Esophagus mucosa (tissue), 1 donor: ENCODE results near the gene TMOD4. TPM values are rescaled to one million over a fixed set of nuclear protein-coding genes. Genes with fewer than 3 reads are reported as not detected.

Source experiments
- ATAC-seq: fragments of 200-7000 bp; cut with Tn5 transposase; one replicate; pipeline ENCODE4 v1.9.1; 2020
- total RNA-seq: library from RNA; stranded (reverse); gene quantifications from one replicate; pipeline ENCODE4 v1.2.4, GENCODE V29; 2023
- donor health status: DM: yes; HTN: yes; CAD: no.

TMOD4 gene
- total RNA-seq, 1 donor from 2014 or later, result not detected

DNA sequence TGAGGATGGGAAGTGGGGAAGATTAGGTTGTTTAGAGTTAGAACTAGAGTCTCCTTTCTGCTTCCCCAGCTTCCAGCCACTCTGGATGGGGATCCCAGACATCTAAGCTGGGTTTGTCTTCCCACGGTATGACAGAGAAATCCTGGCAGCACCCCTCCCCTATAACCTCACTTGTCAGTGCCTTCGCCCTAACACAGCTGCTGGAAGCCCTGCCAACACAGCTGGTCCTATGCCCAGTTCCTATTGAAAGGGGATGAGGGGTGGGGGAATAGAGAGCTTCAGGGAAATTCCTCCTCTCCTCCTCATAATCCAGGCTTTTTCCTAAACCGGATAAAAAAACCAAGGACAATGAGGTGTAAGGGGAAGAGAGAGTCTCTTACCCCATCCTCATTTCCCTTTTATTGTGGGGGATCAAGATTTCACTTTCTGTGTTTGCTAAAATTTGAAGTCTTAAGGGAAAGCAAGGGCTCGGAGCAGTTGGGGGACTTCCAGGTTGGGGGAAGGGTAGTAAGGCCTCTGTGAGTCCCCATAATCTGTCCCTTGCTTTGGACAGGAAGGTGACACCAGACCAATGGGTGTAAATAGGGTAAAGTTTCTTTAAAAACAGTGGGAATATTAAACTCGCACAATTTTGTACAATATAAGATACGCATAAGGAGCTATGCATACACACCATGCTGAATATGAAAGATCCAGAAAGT is 590 bp downstream of the TMOD4 start:
- ATAC-seq, result no peak

DNA sequence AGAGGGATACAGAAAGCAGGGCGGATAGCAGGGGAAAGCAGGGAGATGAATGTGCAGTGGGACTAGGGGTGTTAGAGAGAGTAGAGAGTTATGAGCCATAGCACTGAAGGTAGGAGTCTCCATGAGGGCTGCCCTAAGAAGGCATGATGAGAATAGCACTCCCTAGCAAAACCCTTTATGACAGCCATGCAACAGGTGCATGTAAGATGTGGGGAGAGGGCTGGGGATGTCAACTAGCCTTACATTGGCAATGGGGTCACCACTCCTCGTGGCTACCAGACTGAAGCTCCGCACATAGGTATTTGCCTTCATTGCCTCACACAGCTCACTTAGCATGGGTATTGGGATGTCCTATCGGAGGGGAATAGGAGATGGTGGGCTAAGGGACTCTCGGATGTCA is 4.6 kb downstream of the TMOD4 start:
- no peak for ATAC-seq

DNA sequence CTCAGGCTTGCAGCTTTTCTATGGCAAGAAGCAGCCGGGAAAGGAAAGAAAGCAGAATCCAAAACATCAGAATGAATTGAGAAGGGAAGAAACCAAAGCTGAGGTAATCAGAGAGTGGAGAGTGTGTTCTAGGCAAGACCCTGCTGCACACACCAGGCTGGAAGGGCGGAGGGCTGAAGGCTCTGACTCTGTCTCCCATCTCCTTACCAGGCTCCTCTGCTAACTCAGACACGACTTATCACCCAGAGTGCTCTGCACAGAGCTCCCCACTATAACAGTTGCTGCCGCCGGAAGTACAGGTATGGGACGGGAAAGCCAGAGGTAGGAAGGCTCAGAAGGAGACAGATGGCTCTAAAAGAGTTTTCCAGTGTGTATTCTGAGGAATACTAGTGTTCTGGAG is 8.7 kb downstream of the TMOD4 start:
- ATAC-seq, result no peak

DNA sequence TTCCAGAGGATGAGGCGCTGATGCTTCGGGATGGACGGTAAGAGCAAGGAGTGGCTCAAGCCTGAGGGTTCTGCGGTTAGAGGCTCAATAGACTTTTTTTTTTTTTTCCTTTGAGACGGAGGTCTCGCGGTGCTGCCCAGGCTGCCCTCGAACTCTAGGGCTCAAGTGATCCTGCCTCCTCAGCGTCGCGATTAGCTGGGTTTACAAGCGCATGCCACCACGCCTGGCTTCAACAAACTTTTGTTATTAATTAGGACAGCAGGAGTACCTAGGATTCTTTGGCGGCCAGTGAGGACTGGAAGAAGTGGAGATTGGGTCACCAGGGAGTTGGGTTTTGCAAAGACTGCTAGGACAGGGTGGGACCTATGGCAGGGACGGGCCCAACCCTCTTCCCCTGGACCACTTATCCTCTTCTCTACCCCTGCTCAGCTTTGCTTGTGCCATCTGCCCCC is 9.2 kb downstream of the TMOD4 start:
- ATAC-seq, result peak; percentile 32

DNA sequence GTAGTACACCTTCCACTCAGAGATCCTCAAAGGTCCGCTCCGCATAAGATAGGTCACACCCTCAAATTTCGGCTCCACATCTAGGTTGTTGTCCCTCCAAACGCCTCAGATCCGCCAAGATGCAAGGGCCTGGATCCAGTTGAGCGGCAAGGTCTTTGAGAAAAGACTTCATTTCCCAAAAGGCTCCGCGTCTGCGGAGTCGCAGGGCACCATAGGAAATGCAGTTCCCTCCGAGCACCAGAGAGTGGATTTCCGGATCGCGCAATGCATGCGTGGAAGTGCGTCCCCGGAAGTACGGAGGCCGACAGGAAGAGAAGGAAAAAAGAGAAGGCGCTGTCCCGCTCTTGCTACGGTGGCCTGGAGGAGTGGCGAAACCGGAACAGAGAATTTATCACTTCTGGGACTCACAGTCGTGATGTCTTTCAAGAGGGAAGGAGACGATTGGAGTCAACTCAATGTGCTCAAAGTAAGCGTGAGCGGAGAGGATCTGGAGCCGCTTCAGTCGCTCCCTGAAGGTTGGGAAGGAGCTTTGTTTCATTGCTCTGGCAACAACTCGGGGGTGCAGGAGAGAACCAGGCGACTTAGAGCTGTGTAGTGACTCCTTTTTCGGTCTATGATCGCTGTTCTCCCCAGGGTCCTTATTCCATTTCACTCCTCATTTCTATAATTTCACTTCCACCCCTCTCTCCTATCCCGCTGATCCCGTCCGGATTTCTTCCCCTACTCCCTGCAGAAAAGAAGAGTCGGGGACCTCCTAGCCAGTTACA is 9.9 kb downstream of the TMOD4 start, which contains the start of the genes LYSMD1 and SCNM1:
TSS of gene LYSMD1 (minus strand) at position 165 of the 767 bp plus-strand sequence. CDS start 644 bp downstream, outside the sequence.
TSS of gene SCNM1 (plus strand) at position 407 of the 767 bp plus-strand sequence. CDS start at position 416, 9 bp downstream.
- peak; percentile 93 for ATAC-seq

DNA sequence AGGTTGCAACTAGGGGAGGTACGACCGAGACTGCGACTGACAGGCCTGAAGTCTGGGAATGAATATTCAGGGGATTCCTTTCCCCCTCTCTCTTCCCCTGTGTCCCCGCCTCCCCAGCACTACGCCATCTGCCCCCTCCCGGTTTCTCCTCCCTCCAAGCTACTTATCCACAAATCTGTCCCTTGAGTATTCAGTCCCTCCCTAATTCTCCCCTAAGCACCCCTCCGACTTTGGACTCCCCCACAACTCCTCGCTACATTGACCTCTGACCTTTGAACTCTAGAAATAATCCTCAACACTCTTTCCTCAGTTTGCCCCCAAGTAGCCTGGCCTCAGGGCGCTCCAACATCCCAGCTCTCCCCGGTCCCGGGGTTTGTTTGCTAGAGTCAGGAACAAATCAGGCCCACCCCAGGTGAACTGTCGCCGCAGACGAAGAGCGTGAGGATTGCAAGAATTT is 10.5 kb downstream of the TMOD4 start:
- ATAC-seq, result no peak

DNA sequence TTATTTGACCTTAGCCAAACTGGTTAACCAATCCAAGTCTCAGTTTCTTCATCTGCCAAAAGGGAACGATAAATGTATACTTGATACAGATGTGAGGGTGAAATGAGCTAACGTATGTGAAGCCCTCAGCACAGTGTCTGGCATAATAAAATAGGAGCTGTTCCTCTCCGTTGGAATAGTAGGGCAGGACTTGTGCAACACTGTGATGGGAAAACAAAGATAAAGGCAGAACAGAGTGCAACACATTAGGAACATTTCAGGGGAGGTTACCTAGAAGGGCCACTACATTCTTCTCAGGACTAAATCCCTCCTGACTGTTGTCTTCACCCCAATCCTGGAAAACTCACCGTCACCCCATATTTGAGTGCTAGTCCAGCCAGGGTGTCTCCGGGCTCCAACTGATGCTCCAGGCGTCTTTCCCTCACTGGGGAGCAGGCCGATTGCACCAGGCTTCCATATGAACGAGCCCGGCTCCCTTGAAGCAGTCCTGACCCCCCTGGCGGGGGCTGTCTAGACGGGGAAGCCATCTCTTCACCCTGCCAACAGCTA is 11.0 kb downstream of the TMOD4 start:
- ATAC-seq, result peak; percentile 20

DNA sequence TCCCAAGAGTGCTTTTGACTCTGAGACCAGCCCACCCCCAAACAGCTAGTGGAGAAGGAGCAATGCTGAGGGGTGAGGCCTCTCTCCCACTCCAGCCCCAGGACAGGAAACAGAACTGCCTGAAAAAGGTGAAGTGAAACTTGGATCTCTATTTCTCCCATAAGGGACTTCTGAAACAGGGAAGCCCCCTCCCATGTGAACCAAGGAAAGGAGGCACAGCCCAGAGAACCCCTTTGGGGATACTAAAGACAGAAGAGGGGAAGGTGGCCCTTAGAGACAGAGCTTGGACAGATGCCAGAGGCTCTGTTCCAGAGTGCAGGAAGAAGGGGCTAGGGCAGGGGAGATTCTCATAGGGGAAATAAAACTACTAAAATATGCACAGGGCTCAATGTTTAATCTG is 16.4 kb downstream of the TMOD4 start:
- ATAC-seq, result no peak

- ATAC-seq, result no peak
These were observed 17.0 kb downstream of the TMOD4 start for GRCh38 chr1:151158751-151159251.

GRCh38 chr1:151158326-151158725 is 17.5 kb downstream of the TMOD4 start:
- ATAC-seq, result no peak

- ATAC-seq, result peak; percentile 4
These were observed 18.7 kb downstream of the TMOD4 start for GRCh38 chr1:151157067-151157531.

DNA sequence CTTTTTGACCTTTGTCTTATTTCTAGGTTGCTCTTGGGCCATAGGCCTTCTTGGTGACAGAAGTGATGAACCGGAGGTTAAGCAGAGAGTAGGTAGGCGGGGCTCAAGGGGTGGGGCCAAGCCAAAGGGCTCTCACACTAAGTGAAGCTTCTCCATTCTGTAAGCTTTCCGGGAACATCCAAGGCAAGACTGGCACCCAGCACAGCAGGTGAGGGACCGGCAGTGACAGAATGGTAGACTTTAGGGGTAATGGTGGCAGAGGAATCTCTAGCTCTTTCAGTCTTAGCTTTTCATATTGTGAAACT is 19.3 kb downstream of the TMOD4 start, which contains the start of gene TNFAIP8L2:
TSS of gene TNFAIP8L2 (plus strand) at position 135 of the 305 bp plus-strand sequence. CDS start 2,049 bp downstream, outside the sequence.
- ATAC-seq, result peak; percentile 65

DNA sequence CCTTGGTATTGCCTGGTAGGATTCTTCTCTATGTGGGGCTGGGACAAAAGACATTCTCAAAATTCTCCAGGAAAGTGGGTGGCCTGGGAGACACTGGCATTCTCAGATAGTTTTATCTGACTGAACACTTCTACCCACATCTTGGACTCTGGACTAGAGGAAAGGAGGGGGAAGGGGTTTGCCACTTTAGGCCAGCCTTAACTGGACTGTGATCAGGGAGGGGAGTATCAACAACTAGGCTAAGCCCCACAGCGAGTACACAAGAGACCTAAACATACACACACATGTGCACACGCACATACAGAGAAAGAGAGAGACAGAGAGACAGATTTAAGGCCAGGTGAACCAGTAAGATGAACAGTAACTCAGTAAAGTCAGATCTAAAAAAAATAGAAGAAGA is 28.1 kb downstream of the TMOD4 start:
- ATAC-seq, result no peak

DNA sequence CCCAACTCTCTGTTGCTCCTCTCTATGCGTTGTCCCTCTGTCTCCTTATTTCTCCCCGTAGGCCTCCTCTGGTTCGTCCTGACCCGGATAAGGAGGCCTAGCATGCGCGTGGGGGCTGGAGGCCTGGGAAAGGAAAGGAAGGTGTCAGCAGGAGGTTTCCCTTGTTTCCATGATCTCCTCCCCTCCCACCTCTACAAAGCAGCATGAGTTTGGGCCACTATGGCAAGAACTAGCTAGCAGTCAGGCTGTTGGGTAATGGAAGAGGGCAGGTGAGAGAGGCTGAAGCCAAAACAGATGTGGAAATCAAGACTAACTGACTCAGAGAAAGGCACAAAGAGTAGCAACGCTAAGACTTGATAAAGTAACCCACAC is 28.7 kb downstream of the TMOD4 start:
- peak; percentile 24 for ATAC-seq

DNA sequence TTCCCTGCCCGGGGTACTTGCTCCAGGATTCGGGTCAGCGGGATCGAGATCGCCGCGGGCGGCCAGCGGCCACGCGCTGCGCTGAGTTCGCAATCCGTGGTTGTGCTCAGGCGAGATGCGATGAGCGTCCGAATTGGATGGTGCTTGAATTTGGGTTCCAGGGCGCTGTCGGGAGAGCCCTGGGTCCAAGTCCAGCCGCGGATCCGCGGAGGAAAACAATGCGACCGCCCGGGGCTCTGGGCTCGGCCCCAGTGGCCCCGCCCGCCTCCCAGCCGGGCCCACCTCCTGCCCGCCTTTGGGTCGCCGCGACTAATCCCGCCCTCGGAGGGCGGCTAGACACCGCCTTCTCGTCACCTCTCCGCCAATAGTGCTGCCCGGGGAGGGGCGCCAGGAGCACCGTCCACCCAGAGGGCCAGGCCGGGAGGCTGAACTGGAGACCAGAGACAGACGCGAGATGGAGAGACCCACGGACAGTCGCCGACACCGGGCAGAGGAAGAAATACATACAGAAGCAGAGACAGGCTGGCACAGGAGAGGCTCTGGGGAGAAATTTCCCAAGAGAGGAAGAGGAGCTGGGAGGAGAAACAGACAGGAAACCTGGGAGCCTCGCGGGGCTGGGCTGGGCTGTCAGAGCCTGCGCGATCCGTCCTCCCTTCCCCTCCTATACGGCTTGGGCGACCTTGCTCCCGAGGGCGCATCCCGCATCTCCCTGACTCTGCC is 29.2 kb downstream of the TMOD4 start, which contains the start of gene SEMA6C:
TSS of gene SEMA6C (minus strand) at position 220 of the 720 bp plus-strand sequence. CDS start 4,010 bp downstream, outside the sequence.
- ATAC-seq, result peak; percentile 96

- ATAC-seq, result peak; percentile 2
These were observed 29.7 kb downstream of the TMOD4 start for GRCh38 chr1:151146072-151146411.

GRCh38 chr1:151145304-151146071 is 30.3 kb downstream of the TMOD4 start:
- peak; percentile 16 for ATAC-seq

GRCh38 chr1:151144474-151145303 is 31.1 kb downstream of the TMOD4 start:
- no peak for ATAC-seq

- ATAC-seq, result no peak
These were observed 31.8 kb downstream of the TMOD4 start for GRCh38 chr1:151143986-151144385.

DNA sequence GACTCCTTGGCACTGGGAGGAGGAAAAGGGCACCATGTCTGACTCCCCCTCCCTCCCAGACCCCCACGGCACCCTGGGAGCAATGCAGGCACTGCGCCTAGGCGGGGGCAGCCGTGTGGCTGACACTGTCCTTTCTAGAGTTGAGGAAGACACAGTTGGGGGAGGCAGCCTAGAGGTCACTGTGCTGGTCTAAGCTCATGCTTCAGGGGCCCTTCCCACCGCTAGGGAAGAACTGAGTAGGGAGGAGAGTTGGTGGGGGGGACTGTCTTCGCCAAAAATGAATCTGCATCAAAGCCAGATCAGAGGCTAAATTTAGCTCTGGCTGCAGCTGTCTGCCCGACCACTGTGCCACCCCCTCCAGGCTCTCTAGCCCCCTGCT is 32.7 kb downstream of the TMOD4 start:
- no peak for ATAC-seq
